Heart left ventricle (tissue), 13 donors: ENCODE data around the gene NAXD.

Experiments
- POLR2A ChIP-seq, 2 donors: fragments of 450-650 bp; IDR thresholded peaks; one replicate each; pipeline ENCODE4 v1.6.1; 2017; ENCODE audit warnings: antibody characterized with exemption in 2 of 2, mild to moderate bottlenecking in 2 of 2, moderate library complexity in 2 of 2
- TF ChIP-seq, protein P1 (sequence below), 12 donors: fragments of 200-600 bp; sonication (generic) in 4 of 12; IDR thresholded peaks; one replicate each; pipeline versions ENCODE4 v1.5.0 to v1.8.0; 2018 to 2022; ENCODE audit warnings: antibody characterized with exemption in 12 of 12, mild to moderate bottlenecking in 5 of 12
- donor health status: ischemic (EF 13 %, LVEDD 7.1; RV severe dilation, severe dysfunction).
- donor health status: DM: no; HTN: yes; CAD: no.
- donor health status: DM: no; HTN: no; CAD: no.
- donor health status: ischemic (EF 25% LVEDD 6.9; RV normal size, moderate dysfunction).
- donor health status: ischemic (EF 25% LVEDD 5.7; RV mildly dilated, moderate dysfunction).
- donor health status: ischemic (EF 35%, LVEDD 5.7; RV mildly dilated, moderate dysfunction).
- donor health status: nonischemic (EF 11% LVEDD 7.7; RV severe dilation, severe dysfunction).
- donor health status: DM: yes; HTN: yes; CAD: no.
- donor health status: PGD.
- donor health status: ischemic (EF 29% LVEDD 5.4; RV normal size, mild dysfunction).
- donor health status: nonischemic (EF 23%, LVEDD 6.1; RV moderate dilation, normal function).

DNA sequence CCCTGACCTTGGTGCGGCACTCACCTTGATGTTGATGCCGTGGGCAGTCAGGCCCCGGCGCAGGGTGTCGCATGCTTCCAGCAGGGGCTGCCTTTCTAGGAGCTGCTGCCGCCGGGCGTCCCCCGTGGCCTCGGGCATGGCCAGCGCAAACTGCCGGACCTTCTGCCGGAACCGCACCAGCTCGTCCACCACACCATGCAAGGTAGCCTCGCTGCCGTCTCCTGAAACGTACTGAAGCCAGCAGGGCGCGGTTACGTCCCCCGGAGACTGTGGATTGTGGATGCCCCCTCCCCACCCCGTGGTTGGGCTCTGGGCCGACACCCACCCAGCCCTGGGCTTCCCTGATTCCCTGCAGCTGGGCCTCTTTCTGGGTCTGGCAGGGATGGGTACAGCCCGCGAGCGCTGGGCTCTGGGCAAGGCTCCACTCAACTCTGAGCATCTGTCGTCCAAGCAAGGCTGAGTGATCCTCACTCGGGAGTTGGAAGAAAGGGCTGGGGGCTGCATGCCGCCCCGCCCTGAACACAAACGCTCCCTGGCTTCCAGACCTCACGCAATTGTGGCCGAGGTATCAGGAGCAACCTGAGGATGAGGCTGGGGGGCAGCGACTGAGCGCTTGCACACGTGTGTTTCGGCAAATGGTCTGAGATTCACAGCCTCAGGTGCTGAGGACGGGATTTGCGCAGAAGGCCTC is 27.1 kb downstream of the NAXD start:
- TF ChIP-seq, protein P1, sequence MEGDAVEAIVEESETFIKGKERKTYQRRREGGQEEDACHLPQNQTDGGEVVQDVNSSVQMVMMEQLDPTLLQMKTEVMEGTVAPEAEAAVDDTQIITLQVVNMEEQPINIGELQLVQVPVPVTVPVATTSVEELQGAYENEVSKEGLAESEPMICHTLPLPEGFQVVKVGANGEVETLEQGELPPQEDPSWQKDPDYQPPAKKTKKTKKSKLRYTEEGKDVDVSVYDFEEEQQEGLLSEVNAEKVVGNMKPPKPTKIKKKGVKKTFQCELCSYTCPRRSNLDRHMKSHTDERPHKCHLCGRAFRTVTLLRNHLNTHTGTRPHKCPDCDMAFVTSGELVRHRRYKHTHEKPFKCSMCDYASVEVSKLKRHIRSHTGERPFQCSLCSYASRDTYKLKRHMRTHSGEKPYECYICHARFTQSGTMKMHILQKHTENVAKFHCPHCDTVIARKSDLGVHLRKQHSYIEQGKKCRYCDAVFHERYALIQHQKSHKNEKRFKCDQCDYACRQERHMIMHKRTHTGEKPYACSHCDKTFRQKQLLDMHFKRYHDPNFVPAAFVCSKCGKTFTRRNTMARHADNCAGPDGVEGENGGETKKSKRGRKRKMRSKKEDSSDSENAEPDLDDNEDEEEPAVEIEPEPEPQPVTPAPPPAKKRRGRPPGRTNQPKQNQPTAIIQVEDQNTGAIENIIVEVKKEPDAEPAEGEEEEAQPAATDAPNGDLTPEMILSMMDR (IDR thresholded peaks at IDR 0.05) = no peak
- no peak for TF ChIP-seq POLR2A (IDR thresholded peaks at IDR 0.05)
